ENCODE measurements around the gene PEMT.

- TF ChIP-seq CTCF (conservative IDR thresholded peaks at IDR 0.05; ENCODE audit: low read depth, low read length) (no peak), ELK1 (IDR thresholded peaks at IDR 0.05; ENCODE audit: borderline replicate concordance, low read depth, low read length) (no peak), POLR2A (IDR thresholded peaks at IDR 0.05; ENCODE audit: low read depth, low read length) (no peak), RAD21 (IDR thresholded peaks at IDR 0.05; ENCODE audit: low read length) (no peak), RFX5 (IDR thresholded peaks at IDR 0.05; ENCODE audit: low read depth, low read length) (no peak)
These were observed 21.8 kb downstream of the PEMT start for GRCh38 chr17:17569691-17570090.

Data from IMR-90 (cell line).